Hepatocyte (in vitro differentiated cells): ENCODE data around the gene TPM3.

Experiments used
- CTCF ChIP-seq: fragments of 200-600 bp; sonication (generic); IDR thresholded peaks from 2 replicates; pipeline ENCODE4 v1.5.1; 2016; ENCODE audit warnings: antibody characterized with exemption, mild to moderate bottlenecking; ENCODE audit not compliant: poor library complexity
- EZH2 ChIP-seq: fragments of 200-600 bp; sonication (generic); IDR thresholded peaks from 2 replicates; pipeline ENCODE4 v1.6.1; 2016; ENCODE audit warnings: antibody characterized with exemption, mild to moderate bottlenecking, borderline replicate concordance

- TF ChIP-seq CTCF: no peak
- no peak for TF ChIP-seq EZH2
Measured at GRCh38 chr1:154142358-154142757, 49.5 kb downstream of the TPM3 start.
